DOHH2 (cell line): ENCODE data around the gene SERP1.
"Not testable (repeated sequence)": the region's sequence is repeated elsewhere in the genome, so short reads cannot be mapped to it uniquely, and the experiment has no call there.

Experiments used
- H3F3A ChIP-seq: fragments of 200-600 bp; sonication (generic), shearing (Covaris generic); 2 replicates; pipeline ENCODE4 v1.6.0; 2016; ENCODE audit warnings: antibody characterized with exemption, mild to moderate bottlenecking; ENCODE audit not compliant: control insufficient read depth, insufficient read depth
- H3K27ac ChIP-seq: fragments of 200-600 bp; sonication (generic); 2 replicates; pipeline ENCODE4 v1.5.1; 2014; ENCODE audit warnings: low read depth, mild to moderate bottlenecking, low read length, moderate library complexity
- H3K27me3 ChIP-seq: fragments of 200-600 bp; sonication (generic); 2 replicates; pipeline ENCODE4 v1.6.1; 2014; ENCODE audit warnings: mild to moderate bottlenecking, low read length, mixed read lengths; ENCODE audit not compliant: control insufficient read depth
- H3K36me3 ChIP-seq: fragments of 200-600 bp; sonication (generic); 2 replicates; pipeline ENCODE4 v1.6.1; 2014; ENCODE audit warnings: mild to moderate bottlenecking, low read length, moderate library complexity, mixed read lengths; ENCODE audit not compliant: control insufficient read depth
- H3K4me1 ChIP-seq: fragments of 200-600 bp; sonication (generic); 2 replicates; pipeline ENCODE4 v1.6.1; 2014; ENCODE audit warnings: mild to moderate bottlenecking, low read length, mixed read lengths; ENCODE audit not compliant: control insufficient read depth
- H3K4me2 ChIP-seq: fragments of 200-600 bp; sonication (generic); 2 replicates; pipeline ENCODE4 v1.6.0; 2014; ENCODE audit warnings: mild to moderate bottlenecking, low read length, moderate library complexity
- H3K4me3 ChIP-seq: fragments of 200-600 bp; sonication (generic); 2 replicates; pipeline ENCODE4 v1.5.1; 2014; ENCODE audit warnings: mild to moderate bottlenecking, low read length, mixed read lengths
- H3K79me2 ChIP-seq: fragments of 200-600 bp; sonication (generic); 2 replicates; pipeline ENCODE4 v1.6.1; 2014; ENCODE audit warnings: mild to moderate bottlenecking, low read length, mixed read lengths; ENCODE audit not compliant: control insufficient read depth
- H3K9me2 ChIP-seq: fragments of 200-600 bp; sonication (generic); replicated peaks from 2 replicates; pipeline ENCODE4 v1.6.1; 2014; ENCODE audit warnings: mild to moderate bottlenecking, low read length, mixed read lengths; ENCODE audit not compliant: control insufficient read depth
- H3K9me3 ChIP-seq: fragments of 200-600 bp; sonication (generic); 2 replicates; pipeline ENCODE4 v1.6.1; 2014; ENCODE audit warnings: antibody characterized with exemption, low read length, mixed read lengths; ENCODE audit not compliant: control insufficient read depth, insufficient read depth
- H4K20me1 ChIP-seq: fragments of 200-600 bp; sonication (generic); 2 replicates; pipeline ENCODE4 v1.6.0; 2014; ENCODE audit warnings: low read depth, mild to moderate bottlenecking, antibody characterized with exemption, low read length, moderate library complexity; ENCODE audit not compliant: control insufficient read depth, insufficient read depth
- EZH2phosphoT487 ChIP-seq: fragments of 200-600 bp; sonication (generic); IDR thresholded peaks from 2 replicates; pipeline ENCODE4 v1.6.1; 2017; ENCODE audit warnings: borderline replicate concordance, mild to moderate bottlenecking, antibody characterized with exemption, low read length, moderate library complexity, mixed read lengths
- TF ChIP-seq, protein P1 (sequence below): fragments of 200-600 bp; sonication (generic); IDR thresholded peaks from one replicate; pipeline ENCODE4 v1.5.1; 2014; ENCODE audit warnings: antibody characterized with exemption, mild to moderate bottlenecking, low read depth, low read length; ENCODE audit not compliant: poor library complexity, severe bottlenecking

Gene SERP1

DNA sequence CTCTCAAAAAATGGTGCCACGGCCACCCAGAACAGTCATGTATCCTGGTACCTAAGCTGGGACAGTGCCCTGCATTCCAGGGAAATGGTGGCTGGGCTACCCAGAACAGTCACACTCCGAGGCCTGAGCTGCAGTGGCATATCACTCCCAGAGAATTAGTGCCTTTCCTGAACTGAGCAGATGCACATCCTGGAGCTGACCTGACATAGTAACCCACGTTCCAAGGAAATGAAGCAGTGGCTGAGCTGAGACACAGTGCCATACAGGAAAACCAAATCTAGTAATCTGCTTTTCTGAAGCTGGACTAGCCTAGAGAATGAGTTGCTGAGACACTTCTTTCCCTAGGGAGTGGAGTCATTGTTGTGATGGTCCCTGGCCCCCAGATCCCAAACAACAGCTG lies 41.8 kb downstream of the SERP1 start:
- no peak overlapping the region for H3K4me3 ChIP-seq
- H3K79me2 ChIP-seq, result no peaks in the 10 kb centered on the region
- no peaks in the 10 kb centered on the region for H3F3A ChIP-seq
- H3K9me3 ChIP-seq, result peaks cover 11% of the 10 kb centered on the region; the same call in 1 of the 2 replicates
- no peaks in the 10 kb centered on the region for H3K27me3 ChIP-seq
- no peak for TF ChIP-seq EZH2phosphoT487
- TF ChIP-seq, protein P1, sequence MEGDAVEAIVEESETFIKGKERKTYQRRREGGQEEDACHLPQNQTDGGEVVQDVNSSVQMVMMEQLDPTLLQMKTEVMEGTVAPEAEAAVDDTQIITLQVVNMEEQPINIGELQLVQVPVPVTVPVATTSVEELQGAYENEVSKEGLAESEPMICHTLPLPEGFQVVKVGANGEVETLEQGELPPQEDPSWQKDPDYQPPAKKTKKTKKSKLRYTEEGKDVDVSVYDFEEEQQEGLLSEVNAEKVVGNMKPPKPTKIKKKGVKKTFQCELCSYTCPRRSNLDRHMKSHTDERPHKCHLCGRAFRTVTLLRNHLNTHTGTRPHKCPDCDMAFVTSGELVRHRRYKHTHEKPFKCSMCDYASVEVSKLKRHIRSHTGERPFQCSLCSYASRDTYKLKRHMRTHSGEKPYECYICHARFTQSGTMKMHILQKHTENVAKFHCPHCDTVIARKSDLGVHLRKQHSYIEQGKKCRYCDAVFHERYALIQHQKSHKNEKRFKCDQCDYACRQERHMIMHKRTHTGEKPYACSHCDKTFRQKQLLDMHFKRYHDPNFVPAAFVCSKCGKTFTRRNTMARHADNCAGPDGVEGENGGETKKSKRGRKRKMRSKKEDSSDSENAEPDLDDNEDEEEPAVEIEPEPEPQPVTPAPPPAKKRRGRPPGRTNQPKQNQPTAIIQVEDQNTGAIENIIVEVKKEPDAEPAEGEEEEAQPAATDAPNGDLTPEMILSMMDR, result no peak
- no peaks in the 10 kb centered on the region for H3K4me1 ChIP-seq
- no peak overlapping the region for H3K27ac ChIP-seq
- no peaks in the 10 kb centered on the region for H3K36me3 ChIP-seq
- no peaks in the 10 kb centered on the region for H4K20me1 ChIP-seq
- no peak overlapping the region for H3K4me2 ChIP-seq
- H3K9me2 ChIP-seq, result no peaks in the 10 kb centered on the region

DNA sequence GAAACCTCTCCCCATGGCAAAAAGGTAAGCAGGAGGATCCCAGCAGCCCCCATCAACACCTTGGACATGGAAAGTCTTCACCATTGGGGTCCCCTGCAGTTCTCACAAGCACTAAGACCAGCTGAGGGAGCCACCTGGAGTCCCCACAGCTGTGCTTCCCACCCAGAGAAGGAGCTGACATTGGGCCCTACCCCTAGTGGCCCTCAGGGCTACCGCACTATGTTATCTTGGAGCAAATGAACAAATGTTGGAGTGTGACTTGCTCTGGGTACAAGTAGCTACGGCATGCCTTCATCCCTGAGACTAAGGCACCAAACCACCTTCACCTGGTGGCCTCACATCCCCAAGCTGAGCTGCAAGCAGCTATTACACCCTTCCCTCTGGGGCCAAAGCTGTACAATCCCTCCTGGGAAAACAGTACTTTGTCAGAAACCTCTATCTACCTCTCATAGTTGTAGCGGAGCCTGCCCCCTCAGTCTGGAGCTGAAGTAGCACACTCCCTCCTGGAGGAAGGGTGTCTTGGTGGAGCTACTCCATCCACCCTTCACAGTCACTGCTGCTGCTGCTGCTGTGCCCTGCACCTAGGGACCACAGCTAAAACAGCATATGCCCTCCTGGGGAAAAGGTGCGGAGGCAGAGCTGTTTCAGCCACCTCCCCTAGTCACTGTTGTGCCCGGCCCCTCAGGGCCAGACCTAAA lies 42.7 kb downstream of the SERP1 start:
- no peaks in the 10 kb centered on the region for H3K36me3 ChIP-seq
- no peak overlapping the region for H3K4me2 ChIP-seq
- H3K79me2 ChIP-seq, result no peaks in the 10 kb centered on the region
- peaks cover 11% of the 10 kb centered on the region; the same call in 1 of the 2 replicates for H3K9me3 ChIP-seq
- H3F3A ChIP-seq, result no peaks in the 10 kb centered on the region
- H3K27me3 ChIP-seq, result no peaks in the 10 kb centered on the region
- no peaks in the 10 kb centered on the region for H4K20me1 ChIP-seq
- H3K27ac ChIP-seq, result no peak overlapping the region
- TF ChIP-seq EZH2phosphoT487, result no peak
- TF ChIP-seq, protein P1, result no peak
- H3K4me1 ChIP-seq, result no peaks in the 10 kb centered on the region
- H3K4me3 ChIP-seq, result no peak overlapping the region
- no peaks in the 10 kb centered on the region for H3K9me2 ChIP-seq

DNA sequence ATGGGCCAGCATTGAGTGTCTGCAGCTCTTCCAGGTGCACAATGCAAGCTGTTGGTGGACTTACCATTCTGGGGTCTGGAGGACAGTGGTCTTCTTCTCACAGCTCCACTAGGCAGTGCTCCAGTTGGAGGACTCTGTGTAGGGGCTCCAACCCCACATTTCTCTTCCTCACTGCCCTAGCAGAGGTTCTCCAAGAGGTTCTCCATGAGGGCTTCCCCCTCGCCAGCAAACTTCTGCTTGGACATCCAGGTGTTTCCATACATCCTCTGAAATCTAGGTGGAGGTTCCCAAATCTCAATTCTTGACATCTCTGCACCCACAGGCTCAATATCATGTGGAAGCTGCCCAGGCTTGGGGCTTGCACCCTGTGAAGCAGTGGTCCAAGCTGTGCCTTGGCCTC lies 45.3 kb downstream of the SERP1 start:
- H3K79me2 ChIP-seq, H3K36me3 ChIP-seq, H4K20me1 ChIP-seq, H3K4me1 ChIP-seq, H3K4me2 ChIP-seq, H3K4me3 ChIP-seq, H3F3A ChIP-seq, H3K9me2 ChIP-seq, H3K27ac ChIP-seq, H3K27me3 ChIP-seq: not testable (repeated sequence)
- peaks cover 11% of the 10 kb centered on the region; the same call in 1 of the 2 replicates for H3K9me3 ChIP-seq

DNA sequence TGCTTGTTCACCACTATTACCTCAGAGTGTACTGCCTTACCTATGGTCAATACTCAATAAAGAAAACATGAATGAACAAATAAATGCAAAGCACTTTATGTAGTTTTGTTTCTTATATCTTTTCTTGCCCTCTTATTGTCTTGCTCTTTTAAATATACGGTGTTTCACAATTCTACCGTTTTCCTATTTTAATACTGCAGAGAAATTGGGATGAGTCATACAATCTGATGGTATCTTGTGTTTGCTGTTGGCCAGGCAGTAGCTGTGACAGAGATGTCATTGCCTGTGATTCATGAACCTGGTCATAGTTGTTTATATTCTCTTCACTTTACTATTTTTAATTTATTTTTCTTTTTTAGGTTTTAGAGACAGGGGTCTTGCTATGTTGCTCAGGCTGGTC lies 48.3 kb downstream of the SERP1 start:
- Histone ChIP-seq H3K4me2 (no peak overlapping the region), H3K9me2 (no peaks in the 10 kb centered on the region), H3K79me2 (no peaks in the 10 kb centered on the region), H3K27ac (no peak overlapping the region), H3F3A (no peaks in the 10 kb centered on the region), H3K27me3 (no peaks in the 10 kb centered on the region), H3K4me3 (no peak overlapping the region), H3K36me3 (no peaks in the 10 kb centered on the region), H4K20me1 (no peaks in the 10 kb centered on the region), H3K9me3 (peaks cover 11% of the 10 kb centered on the region; the same call in 1 of the 2 replicates), H3K4me1 (no peaks in the 10 kb centered on the region)
- no peak for TF ChIP-seq EZH2phosphoT487
- TF ChIP-seq, protein P1, result no peak
